ENCODE results near the gene HNRNPA2B1.

DNA sequence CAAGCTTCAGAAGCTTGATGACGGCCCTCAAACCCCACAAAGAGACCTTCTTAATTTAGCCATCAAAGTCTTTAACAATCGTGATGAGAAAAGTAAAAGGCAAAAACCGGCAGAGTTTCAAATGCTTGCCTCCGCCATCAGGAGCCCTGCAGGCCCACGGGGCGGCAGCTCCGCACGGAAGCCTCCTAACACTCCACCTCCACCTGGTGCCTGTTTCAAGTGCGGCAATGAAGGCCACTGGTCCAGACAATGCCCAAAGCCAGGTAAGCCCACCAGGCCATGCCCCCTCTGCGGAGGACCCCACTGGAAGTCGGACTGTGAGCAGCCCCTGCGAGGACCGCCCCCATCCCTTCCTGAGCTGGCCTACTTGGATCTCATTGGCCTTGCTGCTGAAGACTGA is 44.6 kb upstream of the HNRNPA2B1 start:
- TF ChIP-seq RARB (CRISPR knock-in tag; IDR thresholded peaks at IDR 0.05) (no peak), PHF8 (IDR thresholded peaks at IDR 0.05; ENCODE audit: borderline replicate concordance, low read depth) (no peak), EP300 (IDR thresholded peaks at IDR 0.05) (no peak), GATA3 (IDR thresholded peaks at IDR 0.05; ENCODE audit: borderline replicate concordance) (no peak), HDAC2 (IDR thresholded peaks at IDR 0.05) (no peak), POLR2A (IDR thresholded peaks at IDR 0.05; ENCODE audit: low read length) (no peak), RFX5 (IDR thresholded peaks at IDR 0.05) (no peak), ZFP36 (IDR thresholded peaks at IDR 0.05; ENCODE audit: borderline replicate concordance, partially characterized antibody) (no peak), MYC (IDR thresholded peaks at IDR 0.05; ENCODE audit: borderline replicate concordance, low read length) (no peak), CHD2 (IDR thresholded peaks at IDR 0.05; ENCODE audit: low read length, partially characterized antibody) (no peak), RAD21 (conservative IDR thresholded peaks at IDR 0.05 in 1 of 2, IDR thresholded peaks at IDR 0.05 in 1 of 2) (no peak)
- TF ChIP-seq, protein P1, sequence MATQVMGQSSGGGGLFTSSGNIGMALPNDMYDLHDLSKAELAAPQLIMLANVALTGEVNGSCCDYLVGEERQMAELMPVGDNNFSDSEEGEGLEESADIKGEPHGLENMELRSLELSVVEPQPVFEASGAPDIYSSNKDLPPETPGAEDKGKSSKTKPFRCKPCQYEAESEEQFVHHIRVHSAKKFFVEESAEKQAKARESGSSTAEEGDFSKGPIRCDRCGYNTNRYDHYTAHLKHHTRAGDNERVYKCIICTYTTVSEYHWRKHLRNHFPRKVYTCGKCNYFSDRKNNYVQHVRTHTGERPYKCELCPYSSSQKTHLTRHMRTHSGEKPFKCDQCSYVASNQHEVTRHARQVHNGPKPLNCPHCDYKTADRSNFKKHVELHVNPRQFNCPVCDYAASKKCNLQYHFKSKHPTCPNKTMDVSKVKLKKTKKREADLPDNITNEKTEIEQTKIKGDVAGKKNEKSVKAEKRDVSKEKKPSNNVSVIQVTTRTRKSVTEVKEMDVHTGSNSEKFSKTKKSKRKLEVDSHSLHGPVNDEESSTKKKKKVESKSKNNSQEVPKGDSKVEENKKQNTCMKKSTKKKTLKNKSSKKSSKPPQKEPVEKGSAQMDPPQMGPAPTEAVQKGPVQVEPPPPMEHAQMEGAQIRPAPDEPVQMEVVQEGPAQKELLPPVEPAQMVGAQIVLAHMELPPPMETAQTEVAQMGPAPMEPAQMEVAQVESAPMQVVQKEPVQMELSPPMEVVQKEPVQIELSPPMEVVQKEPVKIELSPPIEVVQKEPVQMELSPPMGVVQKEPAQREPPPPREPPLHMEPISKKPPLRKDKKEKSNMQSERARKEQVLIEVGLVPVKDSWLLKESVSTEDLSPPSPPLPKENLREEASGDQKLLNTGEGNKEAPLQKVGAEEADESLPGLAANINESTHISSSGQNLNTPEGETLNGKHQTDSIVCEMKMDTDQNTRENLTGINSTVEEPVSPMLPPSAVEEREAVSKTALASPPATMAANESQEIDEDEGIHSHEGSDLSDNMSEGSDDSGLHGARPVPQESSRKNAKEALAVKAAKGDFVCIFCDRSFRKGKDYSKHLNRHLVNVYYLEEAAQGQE (IDR thresholded peaks at IDR 0.05), result no peak
- TF ChIP-seq, protein P2, sequence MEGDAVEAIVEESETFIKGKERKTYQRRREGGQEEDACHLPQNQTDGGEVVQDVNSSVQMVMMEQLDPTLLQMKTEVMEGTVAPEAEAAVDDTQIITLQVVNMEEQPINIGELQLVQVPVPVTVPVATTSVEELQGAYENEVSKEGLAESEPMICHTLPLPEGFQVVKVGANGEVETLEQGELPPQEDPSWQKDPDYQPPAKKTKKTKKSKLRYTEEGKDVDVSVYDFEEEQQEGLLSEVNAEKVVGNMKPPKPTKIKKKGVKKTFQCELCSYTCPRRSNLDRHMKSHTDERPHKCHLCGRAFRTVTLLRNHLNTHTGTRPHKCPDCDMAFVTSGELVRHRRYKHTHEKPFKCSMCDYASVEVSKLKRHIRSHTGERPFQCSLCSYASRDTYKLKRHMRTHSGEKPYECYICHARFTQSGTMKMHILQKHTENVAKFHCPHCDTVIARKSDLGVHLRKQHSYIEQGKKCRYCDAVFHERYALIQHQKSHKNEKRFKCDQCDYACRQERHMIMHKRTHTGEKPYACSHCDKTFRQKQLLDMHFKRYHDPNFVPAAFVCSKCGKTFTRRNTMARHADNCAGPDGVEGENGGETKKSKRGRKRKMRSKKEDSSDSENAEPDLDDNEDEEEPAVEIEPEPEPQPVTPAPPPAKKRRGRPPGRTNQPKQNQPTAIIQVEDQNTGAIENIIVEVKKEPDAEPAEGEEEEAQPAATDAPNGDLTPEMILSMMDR (IDR thresholded peaks at IDR 0.05), result no peak

Measured in A549 (cell line).